Measurements from ENCODE around the gene CRYBB1.

DNA sequence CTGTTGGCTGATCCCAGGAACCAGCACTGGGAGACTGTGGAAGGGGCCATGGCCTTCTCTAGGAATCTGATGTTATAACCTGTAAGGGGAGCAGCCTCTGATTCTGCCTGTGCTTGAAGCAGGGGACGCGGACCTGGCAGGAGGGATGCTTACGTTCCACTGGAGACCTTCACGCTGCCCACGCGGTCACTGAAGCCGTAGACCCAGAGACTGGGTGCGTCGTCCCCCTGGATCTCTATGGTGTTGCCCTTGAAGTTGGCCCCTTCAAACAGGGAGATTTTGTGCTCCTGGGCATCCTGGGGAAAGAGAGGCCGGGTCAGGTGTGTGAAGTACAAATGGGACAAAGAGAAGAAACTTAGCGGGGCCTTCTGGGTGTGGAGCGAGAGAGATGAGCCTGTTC lies 16.1 kb downstream of the CRYBB1 start:
- no peak for TF ChIP-seq POLR2AphosphoS5 (IDR thresholded peaks at IDR 0.05)
- TF ChIP-seq, protein P1, sequence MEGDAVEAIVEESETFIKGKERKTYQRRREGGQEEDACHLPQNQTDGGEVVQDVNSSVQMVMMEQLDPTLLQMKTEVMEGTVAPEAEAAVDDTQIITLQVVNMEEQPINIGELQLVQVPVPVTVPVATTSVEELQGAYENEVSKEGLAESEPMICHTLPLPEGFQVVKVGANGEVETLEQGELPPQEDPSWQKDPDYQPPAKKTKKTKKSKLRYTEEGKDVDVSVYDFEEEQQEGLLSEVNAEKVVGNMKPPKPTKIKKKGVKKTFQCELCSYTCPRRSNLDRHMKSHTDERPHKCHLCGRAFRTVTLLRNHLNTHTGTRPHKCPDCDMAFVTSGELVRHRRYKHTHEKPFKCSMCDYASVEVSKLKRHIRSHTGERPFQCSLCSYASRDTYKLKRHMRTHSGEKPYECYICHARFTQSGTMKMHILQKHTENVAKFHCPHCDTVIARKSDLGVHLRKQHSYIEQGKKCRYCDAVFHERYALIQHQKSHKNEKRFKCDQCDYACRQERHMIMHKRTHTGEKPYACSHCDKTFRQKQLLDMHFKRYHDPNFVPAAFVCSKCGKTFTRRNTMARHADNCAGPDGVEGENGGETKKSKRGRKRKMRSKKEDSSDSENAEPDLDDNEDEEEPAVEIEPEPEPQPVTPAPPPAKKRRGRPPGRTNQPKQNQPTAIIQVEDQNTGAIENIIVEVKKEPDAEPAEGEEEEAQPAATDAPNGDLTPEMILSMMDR (IDR thresholded peaks at IDR 0.05 in 8 of 11, conservative IDR thresholded peaks at IDR 0.05 in 3 of 11) = no peak
